Endometrial microvascular endothelial cells (primary cell): ENCODE data around the gene ZWILCH. TPM values are rescaled to one million over a fixed set of nuclear protein-coding genes. Genes with fewer than 3 reads are reported as not detected.
"Not testable (repeated sequence)": the region's sequence is repeated elsewhere in the genome, so short reads cannot be mapped to it uniquely, and the experiment has no call there.

Source experiments
- in situ Hi-C: cut with HindIII; loops from 2 replicates; pipeline ENCODE4 v1.10.0; 2017; ENCODE audit warnings: low sequenced_read_pairs, low pct_unique_long_range_greater_than_20kb; ENCODE audit errors: inconsistent ontology term
- total RNA-seq: library from RNA; depleted of rRNA; stranded (reverse); fragments of >200 nt; gene quantifications from one replicate; pipeline ENCODE4 v1.2.3, GENCODE V29; 2015; ENCODE audit errors: inconsistent ontology term

The ZWILCH gene
- total RNA-seq, result 33.9 TPM

GRCh38 chr15:66504563-66505429 lies at the start of gene ZWILCH, which contains the start of gene RPL4:
Gene ZWILCH, plus strand, starts transcription at chr15:66505326. Its CDS starts 13 bp downstream, at chr15:66505339.
Gene RPL4, minus strand, starts transcription at chr15:66504855. Its CDS starts 65 bp downstream, at chr15:66504790.
- in situ Hi-C loops, result no loop called here

- in situ Hi-C loops, result no loop called here
These were observed 48.9 kb upstream of the ZWILCH start for GRCh38 chr15:66456211-66456610.

- in situ Hi-C loops, result no loop called here
These were observed 45.1 kb upstream of the ZWILCH start for GRCh38 chr15:66459818-66460615.

GRCh38 chr15:66461294-66461693 lies 43.8 kb upstream of the ZWILCH start:
- in situ Hi-C loops, result not testable (repeated sequence)

- in situ Hi-C loops, result no loop called here
These were observed 43.2 kb upstream of the ZWILCH start for GRCh38 chr15:66461917-66462316.

GRCh38 chr15:66462627-66463026 lies 42.5 kb upstream of the ZWILCH start:
- in situ Hi-C loops, result no loop called here

GRCh38 chr15:66465294-66465693 lies 39.8 kb upstream of the ZWILCH start:
- in situ Hi-C loops, result not testable (repeated sequence)

GRCh38 chr15:66467162-66468040 lies 37.7 kb upstream of the ZWILCH start:
- in situ Hi-C loops, result not testable (repeated sequence)

- in situ Hi-C loops, result not testable (repeated sequence)
These were observed 34.3 kb upstream of the ZWILCH start for GRCh38 chr15:66470825-66471224.

- in situ Hi-C loops, result no loop called here
These were observed 32.7 kb upstream of the ZWILCH start for GRCh38 chr15:66472176-66472999.

- in situ Hi-C loops, result no loop called here
These were observed 31.0 kb upstream of the ZWILCH start for GRCh38 chr15:66474135-66474534.

GRCh38 chr15:66474963-66475362 lies 30.2 kb upstream of the ZWILCH start:
- in situ Hi-C loops, result no loop called here

- in situ Hi-C loops, result no loop called here
These were observed 28.6 kb upstream of the ZWILCH start for GRCh38 chr15:66476535-66476934.

GRCh38 chr15:66477011-66477410 lies 28.1 kb upstream of the ZWILCH start:
- in situ Hi-C loops, result no loop called here

- in situ Hi-C loops, result no loop called here
These were observed 24.9 kb upstream of the ZWILCH start for GRCh38 chr15:66480267-66480666.

GRCh38 chr15:66481107-66481856 lies 23.8 kb upstream of the ZWILCH start:
- in situ Hi-C loops, result no loop called here

GRCh38 chr15:66482539-66482938 lies 22.6 kb upstream of the ZWILCH start:
- in situ Hi-C loops, result no loop called here
